CD4-positive, CD25-positive, alpha-beta regulatory T cell (primary cell): ENCODE measurements around the gene SLC6A9. TPM values are rescaled to one million over a fixed set of nuclear protein-coding genes. Genes with fewer than 3 reads are reported as not detected.

Experiments used
- ATAC-seq, 2 donors: fragments of 150-1000 bp; cut with Tn5 transposase; one replicate each; pipeline ENCODE4 v1.10.0; 2021; ENCODE audit warnings: low read depth in 2 of 2, moderate number of reproducible peaks in 2 of 2, moderate library complexity in 1 of 2
- DNase-seq, 3 donors: peaks; one replicate each; pipeline versions ENCODE4 v3.0.0 to v3.0.0-alpha.2; 2012 to 2022; ENCODE audit warnings: mixed read lengths in 1 of 3
- H3K27ac ChIP-seq: one replicate; pipeline ENCODE4 v1.7.0; 2013; ENCODE audit warnings: mild to moderate bottlenecking, low read length; ENCODE audit not compliant: insufficient read depth, poor library complexity, severe bottlenecking
- H3K27me3 ChIP-seq: one replicate; pipeline ENCODE4 v1.7.0; 2013; ENCODE audit warnings: low read length; ENCODE audit not compliant: control insufficient read depth, insufficient read depth
- H3K36me3 ChIP-seq: one replicate; pipeline ENCODE4 v1.7.0; 2013; ENCODE audit warnings: mild to moderate bottlenecking, low read length, moderate library complexity; ENCODE audit not compliant: control insufficient read depth, insufficient read depth
- H3K4me1 ChIP-seq: 2 replicates; pipeline ENCODE4 v1.7.0; 2013; ENCODE audit warnings: mild to moderate bottlenecking, low read length; ENCODE audit not compliant: insufficient read depth, control insufficient read depth, poor library complexity, severe bottlenecking
- H3K4me3 ChIP-seq: one replicate; pipeline ENCODE4 v1.7.0; 2013; ENCODE audit warnings: low read depth, mild to moderate bottlenecking, low read length, moderate library complexity
- H3K9me3 ChIP-seq, 2 experiments: 1 replicate in 1 of 2; 2 replicates in 1 of 2; pipeline ENCODE4 v1.7.0; 2013; ENCODE audit warnings: low read length in 2 of 2, mild to moderate bottlenecking in 1 of 2, moderate library complexity in 1 of 2; ENCODE audit not compliant: control insufficient read depth in 2 of 2
- H3K27ac Mint-ChIP-seq, 3 donors: one replicate each; pipeline ENCODE4 v1.8.0; 2020 to 2022; ENCODE audit warnings: mild to moderate bottlenecking in 3 of 3, mixed read lengths in 3 of 3, moderate library complexity in 2 of 3
- H3K27me3 Mint-ChIP-seq: one replicate; pipeline ENCODE4 v1.8.0; 2022; ENCODE audit warnings: mild to moderate bottlenecking, mixed read lengths
- H3K36me3 Mint-ChIP-seq: one replicate; pipeline ENCODE4 v1.8.0; 2020; ENCODE audit warnings: mixed read lengths
- H3K4me1 Mint-ChIP-seq, 4 donors: one replicate each; pipeline ENCODE4 v1.8.0; 2020 to 2022; ENCODE audit warnings: mixed read lengths in 4 of 4, mild to moderate bottlenecking in 1 of 4
- H3K4me3 Mint-ChIP-seq, 4 donors: one replicate each; pipeline ENCODE4 v1.8.0; 2020 to 2022; ENCODE audit warnings: mild to moderate bottlenecking in 4 of 4, mixed read lengths in 4 of 4, moderate library complexity in 3 of 4
- H3K9me3 Mint-ChIP-seq, 7 donors: one replicate each; pipeline ENCODE4 v1.8.0; 2020 to 2022; ENCODE audit warnings: mixed read lengths in 7 of 7, mild to moderate bottlenecking in 3 of 7, moderate library complexity in 2 of 7
- polyA plus RNA-seq, 4 donors: library from polyadenylated mRNA; unstranded; fragments of 300-500 nt; fragmentation: Illumina TruSeq; gene quantifications; one replicate each; pipeline ENCODE4 v1.2.3, GENCODE V29; 2021
- total RNA-seq: library from RNA; stranded (reverse); gene quantifications from one replicate; pipeline ENCODE4 v1.2.3, GENCODE V29; 2022

The SLC6A9 gene
- total and polyA plus RNA-seq, 5 donors from 2014 or later = 0.07 to 0.20 TPM; not detected in 3

DNA sequence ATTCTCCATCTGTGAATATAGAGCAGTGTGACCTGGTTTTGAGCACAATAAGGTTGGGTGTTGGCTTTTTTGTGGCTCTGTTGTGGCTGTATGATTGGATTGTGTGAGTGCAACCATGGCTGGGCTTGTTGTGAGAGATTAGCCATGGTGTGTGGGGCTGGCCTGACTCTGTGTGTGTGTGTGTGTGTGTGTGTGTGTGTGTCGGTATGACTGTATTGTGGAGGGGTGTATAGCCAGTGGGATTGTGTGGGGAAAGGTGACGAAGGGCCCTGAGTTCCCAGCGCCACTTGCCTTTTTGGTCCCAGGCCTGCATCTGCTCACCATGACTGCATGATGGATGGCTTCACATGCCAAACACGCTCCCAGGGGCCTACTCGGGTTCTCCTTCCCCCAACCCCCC is 5.9 kb upstream of the SLC6A9 start:
- ATAC-seq = no peak
- no peak for DNase-seq
- no peaks in the 10 kb centered on the region for H3K36me3 ChIP-seq
- Mint-ChIP-seq H3K27me3 (peaks cover 11% of the 10 kb centered on the region), H3K36me3 (no peaks in the 10 kb centered on the region), H3K4me3 (peak overlapping the region in 1 of 4 donors; percentile 44), H3K4me1 (peaks cover 0 to 5% (median 2%) of the 10 kb centered on the region in 4 donors), H3K9me3 (no peaks in the 10 kb centered on the region), H3K27ac (no peak overlapping the region)
- H3K27ac ChIP-seq = no peak overlapping the region
- H3K27me3 ChIP-seq = no peaks in the 10 kb centered on the region
- H3K4me1 ChIP-seq = no peaks in the 10 kb centered on the region
- no peak overlapping the region for H3K4me3 ChIP-seq
- no peaks in the 10 kb centered on the region for H3K9me3 ChIP-seq

DNA sequence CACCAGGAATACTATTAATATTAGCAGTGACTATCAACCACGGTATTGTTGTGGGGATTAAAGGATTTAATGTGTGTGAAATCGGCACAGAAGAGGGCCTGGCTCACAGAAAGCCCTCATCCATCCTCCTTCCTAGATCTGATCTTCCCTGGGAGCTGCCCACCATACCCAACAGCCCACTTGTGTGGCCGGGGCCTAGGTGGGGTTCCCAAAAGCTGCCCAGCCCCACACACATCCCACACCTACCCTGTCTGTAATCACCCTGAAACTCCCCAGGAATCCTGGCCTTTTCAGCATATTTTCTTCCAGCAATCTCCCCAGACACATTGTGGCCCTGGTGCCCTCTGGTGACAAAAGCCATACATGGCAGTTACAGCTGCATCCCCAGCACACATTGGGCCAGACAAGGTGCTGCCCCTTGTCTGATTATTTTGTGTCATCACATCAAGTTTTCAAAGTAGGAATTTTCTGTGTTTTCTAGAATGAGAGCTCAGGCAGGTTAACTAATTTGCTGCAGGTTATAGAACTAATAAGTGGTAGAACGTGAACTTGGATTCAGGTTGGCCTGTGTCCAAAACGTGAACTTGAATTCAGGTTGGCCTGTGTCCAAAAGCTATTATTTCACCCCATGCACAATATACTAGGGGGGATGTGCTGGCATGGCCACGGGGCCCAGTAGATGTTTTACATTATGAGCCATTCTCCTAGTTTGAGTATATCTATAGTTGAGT is 5.3 kb upstream of the SLC6A9 start:
- DNase-seq (peak; percentile 51 to 67 (median 59)), ATAC-seq (peak; percentile 56 to 65)
- Histone ChIP-seq H3K27me3 (no peaks in the 10 kb centered on the region), H3K36me3 (no peaks in the 10 kb centered on the region), H3K9me3 (no peaks in the 10 kb centered on the region), H3K4me3 (no peak overlapping the region), H3K4me1 (no peaks in the 10 kb centered on the region), H3K27ac (no peak overlapping the region)
- Mint-ChIP-seq H3K27ac (no peak overlapping the region), H3K9me3 (no peaks in the 10 kb centered on the region), H3K4me3 (peak overlapping the region in 1 of 4 donors; percentile 58), H3K4me1 (peaks cover 0 to 9% (median 2%) of the 10 kb centered on the region in 4 donors), H3K27me3 (peaks cover 11% of the 10 kb centered on the region), H3K36me3 (no peaks in the 10 kb centered on the region)

DNA sequence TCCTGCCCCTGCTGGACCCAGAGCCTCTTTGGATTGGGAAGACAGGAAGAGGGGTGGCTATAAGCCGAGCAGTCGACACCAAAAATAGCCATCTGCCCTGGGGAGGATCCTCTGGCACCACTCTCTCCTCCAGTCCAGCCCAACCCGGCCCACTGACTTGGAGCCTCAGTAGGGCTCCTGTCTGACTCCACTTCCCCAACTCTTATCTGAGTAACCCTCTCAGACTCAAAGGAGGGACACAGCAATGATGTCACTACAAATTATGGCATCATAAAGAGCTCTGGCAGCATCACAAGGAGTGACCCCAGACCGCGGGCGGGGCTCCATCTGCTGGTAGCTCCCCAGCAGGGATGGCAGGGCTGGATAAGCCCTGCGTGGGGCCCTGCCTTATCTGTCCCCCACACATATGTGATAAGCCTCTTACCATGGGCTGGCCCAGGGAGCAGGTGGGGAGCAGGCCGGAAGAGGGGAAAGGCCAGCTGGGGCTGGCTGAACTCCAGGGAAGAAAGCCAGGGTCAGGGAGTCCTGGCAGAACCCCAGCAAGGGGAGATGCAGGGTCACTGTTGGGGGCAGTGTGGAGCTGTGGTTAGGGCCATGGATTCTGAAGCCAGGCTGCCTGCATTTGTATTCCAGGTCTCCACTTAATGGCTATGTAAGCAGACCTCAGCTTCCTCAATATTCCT is 4.6 kb upstream of the SLC6A9 start:
- no peaks in the 10 kb centered on the region for H3K4me1 ChIP-seq
- no peaks in the 10 kb centered on the region for H3K9me3 ChIP-seq
- Mint-ChIP-seq H3K4me3 (peak overlapping the region in 1 of 4 donors; percentile 24), H3K36me3 (no peaks in the 10 kb centered on the region), H3K4me1 (peaks cover 0 to 14% (median 2%) of the 10 kb centered on the region in 4 donors), H3K27ac (no peak overlapping the region), H3K27me3 (peaks cover 8% of the 10 kb centered on the region), H3K9me3 (no peaks in the 10 kb centered on the region)
- H3K4me3 ChIP-seq = no peak overlapping the region
- peak in 1 of 3 donors; percentile 10 for DNase-seq
- no peaks in the 10 kb centered on the region for H3K36me3 ChIP-seq
- H3K27me3 ChIP-seq = no peaks in the 10 kb centered on the region
- no peak for ATAC-seq
- no peak overlapping the region for H3K27ac ChIP-seq

GRCh38 chr1:44034976-44035716 is 3.9 kb upstream of the SLC6A9 start:
- Mint-ChIP-seq H3K4me1 (peaks cover 0 to 15% (median 2%) of the 10 kb centered on the region in 4 donors), H3K27me3 (peaks cover 5% of the 10 kb centered on the region), H3K9me3 (no peaks in the 10 kb centered on the region), H3K4me3 (peak overlapping the region in 1 of 4 donors; percentile 24), H3K36me3 (no peaks in the 10 kb centered on the region), H3K27ac (peak overlapping the region in 1 of 3 donors; percentile 74)
- Histone ChIP-seq H3K4me3 (no peak overlapping the region), H3K36me3 (no peaks in the 10 kb centered on the region), H3K27me3 (no peaks in the 10 kb centered on the region), H3K9me3 (no peaks in the 10 kb centered on the region), H3K4me1 (no peaks in the 10 kb centered on the region), H3K27ac (no peak overlapping the region)
- ATAC-seq (no peak), DNase-seq (no peak)

DNA sequence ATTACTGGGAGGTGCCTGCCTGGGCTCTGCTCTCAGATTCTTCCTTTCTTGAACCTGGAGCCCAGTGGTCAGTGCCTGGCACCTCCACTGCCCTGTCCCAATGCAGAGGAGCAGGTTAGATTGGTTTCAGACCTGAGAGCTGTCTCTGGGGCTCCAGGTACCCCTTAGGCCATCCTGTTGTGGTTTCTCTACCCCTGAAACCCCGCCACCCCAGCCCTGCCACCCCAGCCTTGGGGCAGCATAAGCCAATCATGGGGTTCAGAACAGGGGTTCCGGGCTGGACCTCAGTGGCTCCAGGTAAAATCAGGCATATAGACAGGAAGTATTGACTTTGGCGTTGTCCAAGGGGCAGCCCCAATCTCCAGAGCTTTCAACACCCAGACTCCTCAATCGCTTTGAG is 3.2 kb upstream of the SLC6A9 start:
- Mint-ChIP-seq H3K9me3 (no peaks in the 10 kb centered on the region), H3K27me3 (peaks cover 10% of the 10 kb centered on the region), H3K4me1 (peaks cover 0 to 19% (median 4%) of the 10 kb centered on the region in 4 donors), H3K27ac (no peak overlapping the region), H3K4me3 (no peak overlapping the region), H3K36me3 (no peaks in the 10 kb centered on the region)
- H3K4me3 ChIP-seq = no peak overlapping the region
- no peaks in the 10 kb centered on the region for H3K27me3 ChIP-seq
- peaks cover 5% of the 10 kb centered on the region for H3K4me1 ChIP-seq
- no peak for DNase-seq
- H3K36me3 ChIP-seq = no peaks in the 10 kb centered on the region
- ATAC-seq = no peak
- no peak overlapping the region for H3K27ac ChIP-seq
- no peaks in the 10 kb centered on the region for H3K9me3 ChIP-seq

GRCh38 chr1:44033756-44034155 is 2.5 kb upstream of the SLC6A9 start:
- peaks cover 9% of the 10 kb centered on the region for H3K27me3 Mint-ChIP-seq
- no peak for DNase-seq
- peaks cover 11% of the 10 kb centered on the region for H3K4me1 ChIP-seq
- H3K4me3 Mint-ChIP-seq = peak overlapping the region in 2 of 4 donors; percentile 55 to 62
- H3K9me3 ChIP-seq = no peaks in the 10 kb centered on the region
- no peaks in the 10 kb centered on the region for H3K36me3 ChIP-seq
- ATAC-seq = no peak
- H3K4me1 Mint-ChIP-seq = peaks cover 0 to 26% (median 6%) of the 10 kb centered on the region in 4 donors
- no peaks in the 10 kb centered on the region for H3K36me3 Mint-ChIP-seq
- H3K4me3 ChIP-seq = no peak overlapping the region
- no peaks in the 10 kb centered on the region for H3K27me3 ChIP-seq
- no peak overlapping the region for H3K27ac Mint-ChIP-seq
- no peak overlapping the region for H3K27ac ChIP-seq
- no peaks in the 10 kb centered on the region for H3K9me3 Mint-ChIP-seq

DNA sequence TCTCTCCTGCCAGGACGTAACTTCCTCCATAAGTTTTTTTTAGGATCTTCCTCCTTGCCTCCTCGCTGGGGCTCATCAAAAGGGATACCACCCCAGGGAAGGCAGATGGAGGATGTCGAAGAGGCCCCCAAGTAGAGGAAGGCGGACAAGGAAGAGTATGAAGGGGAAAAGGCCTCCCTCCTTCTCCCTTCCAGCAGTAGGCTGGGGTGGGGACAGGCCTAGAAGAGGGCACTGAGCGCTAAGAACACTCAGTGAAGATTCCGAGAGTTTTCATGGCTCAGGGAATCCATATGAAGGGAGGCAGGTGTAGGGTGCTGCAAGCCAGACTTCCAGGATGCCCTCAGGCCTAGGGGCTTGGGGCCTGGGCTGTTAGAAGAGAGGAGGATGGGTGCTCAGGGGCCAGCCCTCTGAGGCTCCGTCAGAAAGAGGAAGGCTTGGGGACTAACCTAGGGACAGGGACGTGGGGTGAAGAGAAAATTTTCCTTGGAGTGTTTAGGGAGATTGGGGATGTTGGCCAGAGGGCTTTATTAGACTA is 1.8 kb upstream of the SLC6A9 start:
- H3K4me3 Mint-ChIP-seq = peak overlapping the region in 2 of 4 donors; percentile 55 to 62
- peaks cover 5% of the 10 kb centered on the region for H3K27me3 Mint-ChIP-seq
- no peaks in the 10 kb centered on the region for H3K27me3 ChIP-seq

More for the DNA sequence above, 1.8 kb upstream of the SLC6A9 start:
- Histone ChIP-seq H3K9me3 (no peaks in the 10 kb centered on the region), H3K4me3 (no peak overlapping the region), H3K4me1 (peaks cover 11% of the 10 kb centered on the region), H3K36me3 (no peaks in the 10 kb centered on the region), H3K27ac (no peak overlapping the region)
- no peaks in the 10 kb centered on the region for H3K9me3 Mint-ChIP-seq
- no peak for ATAC-seq
- peaks cover 0 to 32% (median 6%) of the 10 kb centered on the region in 4 donors for H3K4me1 Mint-ChIP-seq
- H3K36me3 Mint-ChIP-seq = no peaks in the 10 kb centered on the region
- peak overlapping the region; percentile 1 to 87 (median 68) for H3K27ac Mint-ChIP-seq
- DNase-seq = no peak
